Measurements from ENCODE around the gene PLCB1. TPM values are rescaled to one million over a fixed set of nuclear protein-coding genes. Genes with fewer than 3 reads are reported as not detected.

PLCB1 gene
- total RNA-seq, 1 experiment from 2014 or later, result 16.0 TPM

DNA sequence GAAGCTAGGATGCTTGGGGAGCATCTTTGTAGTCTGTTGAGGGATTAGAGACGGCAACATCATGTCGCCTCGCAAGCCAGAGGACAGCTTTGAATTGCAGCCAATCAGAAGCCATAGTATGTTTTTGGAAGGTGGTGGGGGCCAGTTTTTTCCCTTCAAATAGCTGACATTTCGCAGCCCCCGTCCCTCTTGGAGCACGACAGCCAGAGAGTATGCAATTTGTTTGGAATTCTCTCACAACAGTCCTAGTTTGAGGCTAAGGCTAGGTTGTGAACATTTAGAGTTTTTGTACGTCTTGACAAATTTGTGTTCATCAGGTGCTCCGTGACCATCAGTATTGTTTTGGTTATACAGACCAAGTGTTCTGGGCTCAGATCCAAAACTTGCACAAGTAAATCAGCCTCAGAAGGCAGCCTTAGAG is 83.3 kb downstream of the PLCB1 start:
- Histone ChIP-seq H3K36me3 (no peaks in the 10 kb centered on the region), H3K27me3 (no peaks in the 10 kb centered on the region), H3K4me3 (no peak overlapping the region), H3K9me3 (0 out of 2 replicates have a peak, but pooled peaks cover 3% of the 10 kb centered on the region)
- no peak for DNase-seq

DNA sequence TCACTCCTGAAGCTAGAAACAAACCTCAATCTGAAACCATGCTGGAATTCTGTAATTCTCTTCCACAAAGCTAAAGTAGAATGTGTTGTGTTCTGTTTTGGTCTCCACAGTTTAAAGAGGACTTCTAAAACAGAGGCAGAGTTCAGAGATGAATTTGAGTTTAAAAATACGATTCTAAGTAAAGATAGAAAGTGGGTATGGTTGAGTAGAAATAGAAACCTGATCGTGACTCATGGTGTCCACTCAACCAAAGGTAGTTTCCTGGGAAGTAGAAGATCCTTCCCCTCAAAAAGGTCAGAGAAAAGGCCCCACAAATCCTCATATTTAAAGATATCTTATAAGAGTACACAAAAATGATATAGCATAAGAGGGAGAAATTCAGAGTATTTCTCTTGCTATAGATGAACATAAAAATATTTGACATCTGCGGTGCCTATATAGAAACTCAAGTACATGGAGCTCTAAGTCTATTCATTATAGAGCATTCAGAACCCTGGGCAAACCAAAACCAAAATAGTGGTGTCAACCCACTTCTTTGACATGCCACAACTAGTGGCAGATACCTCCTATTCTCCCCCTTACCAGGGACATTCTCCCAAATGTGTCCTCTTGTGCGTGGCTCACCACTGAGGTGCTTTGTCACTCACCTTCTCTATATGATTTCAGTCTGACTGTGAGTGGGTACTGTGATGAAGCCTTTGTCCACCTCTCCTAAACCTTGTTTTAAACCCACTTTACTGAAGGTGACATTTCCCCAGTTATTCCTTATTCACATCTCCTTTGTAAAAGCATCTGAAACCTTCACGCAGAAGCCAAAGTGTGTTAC is 84.5 kb downstream of the PLCB1 start:
- H3K9me3 ChIP-seq, result 0 out of 2 replicates have a peak, but pooled peaks cover 3% of the 10 kb centered on the region
- no peaks in the 10 kb centered on the region for H3K27me3 ChIP-seq
- DNase-seq, result no peak
- H3K4me3 ChIP-seq, result no peak overlapping the region
- H3K36me3 ChIP-seq, result no peaks in the 10 kb centered on the region

DNA sequence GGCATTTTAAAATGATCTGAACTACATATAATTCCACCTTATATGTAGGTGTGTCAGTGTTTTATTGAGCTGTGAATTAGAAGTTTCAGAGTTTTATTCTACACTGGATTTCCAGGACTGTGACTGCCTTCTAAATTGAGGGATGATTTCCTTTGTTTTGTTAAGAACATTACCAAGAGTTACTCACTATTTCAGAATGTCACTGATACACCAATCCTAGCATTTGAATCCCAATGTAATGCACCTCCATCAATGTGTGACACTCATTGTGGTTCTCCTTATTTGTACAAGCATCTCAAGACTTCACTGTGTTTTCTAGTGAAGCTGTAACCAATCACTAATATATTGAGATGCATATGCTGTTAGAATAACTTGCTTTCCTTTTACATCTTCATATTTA is 86.8 kb downstream of the PLCB1 start:
- no peaks in the 10 kb centered on the region for H3K36me3 ChIP-seq
- DNase-seq, result no peak
- peaks cover 9% of the 10 kb centered on the region; the same call in 1 of the 2 replicates for H3K9me3 ChIP-seq
- no peaks in the 10 kb centered on the region for H3K27me3 ChIP-seq
- H3K4me3 ChIP-seq, result no peak overlapping the region

DNA sequence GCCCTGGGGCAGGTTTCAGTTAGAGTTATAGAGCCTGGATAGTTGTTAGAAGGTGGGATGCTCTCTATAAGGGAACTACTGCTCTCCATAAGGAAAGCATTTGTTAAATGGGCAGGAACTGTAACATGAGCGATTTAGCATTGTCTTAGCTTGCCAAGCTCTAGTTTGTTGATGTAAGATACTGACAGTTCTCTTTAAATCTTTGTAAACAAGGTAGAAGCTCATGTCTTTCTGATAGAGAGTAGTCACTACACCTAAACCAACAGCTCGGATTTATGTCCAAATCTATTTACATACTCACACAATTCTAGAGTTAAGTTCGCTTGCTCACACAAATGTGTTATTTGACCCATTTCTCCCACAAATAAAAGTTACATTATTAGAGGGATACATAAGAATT is 87.3 kb downstream of the PLCB1 start:
- H3K9me3 ChIP-seq, result peaks cover 9% of the 10 kb centered on the region; the same call in 1 of the 2 replicates
- DNase-seq, result no peak
- no peaks in the 10 kb centered on the region for H3K27me3 ChIP-seq
- no peaks in the 10 kb centered on the region for H3K36me3 ChIP-seq
- no peak overlapping the region for H3K4me3 ChIP-seq

DNA sequence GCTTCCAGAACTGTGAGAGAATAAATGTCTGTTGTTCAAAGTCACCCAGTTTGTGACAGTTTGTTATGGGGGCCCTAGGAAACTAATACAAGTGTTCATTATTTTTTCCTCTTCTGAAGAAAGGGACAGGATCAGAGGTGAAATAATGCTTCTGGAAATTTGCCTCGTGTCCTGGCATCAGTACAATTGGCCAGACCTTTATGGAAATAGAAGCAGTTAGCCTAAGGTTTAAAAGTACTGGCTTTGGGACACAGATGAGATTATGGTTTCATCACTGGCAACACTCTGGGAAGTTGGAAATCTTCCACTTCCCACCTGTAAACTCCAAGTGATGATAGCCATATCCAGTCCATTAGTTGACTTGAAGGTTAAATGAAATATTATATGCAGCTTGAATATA is 88.7 kb downstream of the PLCB1 start:
- no peaks in the 10 kb centered on the region for H3K27me3 ChIP-seq
- H3K36me3 ChIP-seq, result no peaks in the 10 kb centered on the region
- no peak overlapping the region for H3K4me3 ChIP-seq
- no peak for DNase-seq
- peaks cover 9% of the 10 kb centered on the region; the same call in 1 of the 2 replicates for H3K9me3 ChIP-seq

DNA sequence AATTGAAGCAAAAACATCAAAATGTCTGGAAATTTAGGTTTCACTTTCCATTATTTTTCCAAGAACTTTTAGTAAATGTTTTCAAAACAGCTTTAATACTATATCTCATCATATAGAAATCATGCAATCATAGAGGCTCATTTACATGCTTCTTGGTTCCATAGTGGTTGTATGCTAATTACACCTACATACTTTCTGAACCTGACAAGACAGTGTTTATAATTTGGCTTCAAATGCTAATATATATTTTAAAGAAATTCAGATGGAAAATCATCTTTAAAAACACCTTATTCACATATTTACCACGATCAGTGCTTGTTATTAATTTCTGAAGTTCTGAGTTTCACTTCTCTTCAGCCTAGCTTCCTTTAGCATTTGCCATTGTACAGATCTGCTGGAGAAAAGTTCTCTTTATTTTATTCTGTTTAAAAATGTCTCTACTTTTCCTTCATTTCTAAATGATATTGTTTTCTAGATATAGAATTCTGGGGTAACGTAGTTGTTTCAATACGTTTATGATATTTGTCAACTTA is 89.9 kb downstream of the PLCB1 start:
- no peak for DNase-seq
- no peaks in the 10 kb centered on the region for H3K27me3 ChIP-seq
- H3K4me3 ChIP-seq, result no peak overlapping the region
- H3K9me3 ChIP-seq, result peaks cover 9% of the 10 kb centered on the region; the same call in 1 of the 2 replicates
- H3K36me3 ChIP-seq, result no peaks in the 10 kb centered on the region

DNA sequence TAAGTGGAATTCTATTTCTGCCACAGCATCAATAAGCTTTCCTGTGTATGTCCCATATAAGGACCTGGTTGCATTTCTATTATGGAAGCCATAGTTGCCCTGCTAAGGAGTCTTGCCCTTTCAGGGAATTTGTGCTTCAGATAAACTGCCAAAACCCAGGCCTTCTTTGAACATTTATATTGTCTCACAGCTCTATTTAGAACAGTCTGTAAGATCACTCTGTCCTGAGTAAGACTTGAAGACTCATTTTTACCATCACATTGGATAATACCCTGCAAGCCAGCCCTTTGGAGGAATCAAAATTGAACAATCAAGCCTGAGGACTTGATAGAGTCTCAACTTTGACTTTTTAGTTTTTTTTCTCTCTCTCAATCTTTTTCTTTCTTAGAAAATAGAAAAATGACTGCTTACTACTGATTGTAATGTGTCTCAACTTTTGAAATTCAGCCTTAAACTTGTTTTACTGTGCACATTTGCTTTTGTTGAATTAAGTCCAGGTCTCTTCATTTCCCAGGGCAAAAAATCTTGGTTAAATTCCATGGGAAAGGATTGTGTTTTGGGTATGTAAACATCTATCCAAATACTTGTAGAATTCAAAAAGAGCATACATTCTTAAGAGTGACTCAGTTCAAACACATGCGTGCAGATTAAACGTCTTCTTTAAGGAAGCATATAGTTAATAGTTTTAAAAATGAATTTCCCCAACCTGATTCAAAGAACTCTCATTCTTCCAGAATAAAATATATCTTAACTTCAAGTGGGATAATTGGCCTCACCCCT is 91.2 kb downstream of the PLCB1 start:
- no peaks in the 10 kb centered on the region for H3K36me3 ChIP-seq
- DNase-seq, result no peak
- no peaks in the 10 kb centered on the region for H3K27me3 ChIP-seq
- H3K4me3 ChIP-seq, result peak overlapping the region; percentile 3; the same call in 1 of the 2 replicates
- H3K9me3 ChIP-seq, result peaks cover 6% of the 10 kb centered on the region; the same call in 1 of the 2 replicates

DNA sequence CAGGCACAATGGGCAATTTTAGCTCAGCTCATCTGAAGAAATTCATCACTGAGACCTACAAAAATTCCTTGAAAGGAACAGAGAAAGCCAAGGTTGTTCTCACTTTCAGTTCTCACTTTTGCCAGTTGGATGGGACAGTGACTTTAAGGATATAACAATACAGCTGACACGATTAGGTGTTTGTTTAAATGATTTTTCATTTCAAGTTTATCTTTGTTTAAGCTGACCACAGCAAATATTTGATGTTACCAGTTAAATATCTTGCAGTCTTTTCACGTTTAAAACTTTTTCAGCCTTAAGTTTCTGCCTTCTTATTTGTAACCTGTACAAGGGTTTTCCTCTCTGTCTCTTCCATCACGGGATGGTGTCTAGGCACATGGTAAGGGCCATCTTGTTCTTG is 93.6 kb downstream of the PLCB1 start:
- no peak for DNase-seq
- Histone ChIP-seq H3K27me3 (no peaks in the 10 kb centered on the region), H3K9me3 (peaks cover 6% of the 10 kb centered on the region; the same call in 1 of the 2 replicates), H3K36me3 (no peaks in the 10 kb centered on the region), H3K4me3 (no peak overlapping the region)

DNA sequence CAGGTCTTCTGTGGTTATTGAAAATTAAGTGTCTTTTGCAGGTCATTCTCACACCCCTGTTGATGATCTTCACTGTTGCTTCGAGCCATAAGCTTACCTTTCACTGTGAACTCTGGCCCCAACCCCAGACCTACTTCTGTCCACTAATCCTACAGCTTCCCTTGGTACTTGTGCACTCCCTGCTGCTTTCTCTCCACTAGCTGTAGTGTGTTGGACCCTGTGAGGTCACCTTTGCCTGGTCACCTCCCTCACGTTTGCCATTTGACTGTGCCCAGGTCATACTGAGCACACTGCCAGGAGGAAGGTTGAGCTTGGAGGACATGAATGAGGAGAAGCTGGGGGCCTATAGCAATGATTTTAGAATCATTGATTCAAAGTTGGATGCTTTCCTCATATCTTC is 94.0 kb downstream of the PLCB1 start:
- Histone ChIP-seq H3K9me3 (peaks cover 6% of the 10 kb centered on the region; the same call in 1 of the 2 replicates), H3K27me3 (no peaks in the 10 kb centered on the region), H3K36me3 (no peaks in the 10 kb centered on the region), H3K4me3 (no peak overlapping the region)
- DNase-seq, result no peak

DNA sequence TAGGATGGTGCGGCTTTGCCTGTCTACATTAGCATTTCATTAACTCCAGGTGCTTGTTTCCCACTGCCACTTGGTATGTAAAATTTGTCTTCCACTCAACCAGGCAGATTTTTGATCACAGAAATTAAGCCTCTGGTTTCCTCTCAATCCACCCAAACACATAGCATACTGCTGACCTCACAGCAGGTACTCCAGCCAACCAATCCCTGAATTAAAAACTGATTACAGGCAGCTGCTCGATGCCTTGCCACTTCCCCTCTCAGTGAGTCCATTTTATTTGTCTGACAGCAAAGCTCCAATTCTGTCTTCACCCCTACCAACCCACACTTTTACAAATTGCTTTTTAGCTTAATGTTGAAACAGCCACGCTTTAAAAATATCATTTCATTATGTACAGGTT is 95.2 kb downstream of the PLCB1 start:
- H3K27me3 ChIP-seq, result no peaks in the 10 kb centered on the region
- no peaks in the 10 kb centered on the region for H3K36me3 ChIP-seq
- H3K4me3 ChIP-seq, result no peak overlapping the region
- peak; percentile 18 for DNase-seq
- peaks cover 2% of the 10 kb centered on the region; the same call in 1 of the 2 replicates for H3K9me3 ChIP-seq

DNA sequence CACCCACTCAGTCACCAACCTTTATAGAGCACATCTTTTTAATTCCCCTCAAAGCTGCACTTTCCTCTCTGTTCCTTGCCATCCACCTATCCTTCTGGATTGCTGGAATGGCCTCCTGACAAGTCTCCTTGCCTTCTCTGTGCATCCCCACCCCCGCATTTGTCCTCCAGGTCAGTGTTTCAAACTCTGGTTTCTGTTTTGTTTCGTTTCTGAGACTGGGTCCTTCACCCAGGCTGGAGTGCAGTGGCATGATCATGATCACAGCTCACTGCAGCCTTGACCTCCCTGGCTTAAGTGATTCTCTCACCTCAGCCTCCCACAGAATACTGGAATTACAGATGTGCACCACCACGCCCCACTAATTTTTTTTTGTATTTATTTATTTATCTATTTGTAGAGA is 96.2 kb downstream of the PLCB1 start:
- Histone ChIP-seq H3K9me3 (no peaks in the 10 kb centered on the region), H3K27me3 (no peaks in the 10 kb centered on the region), H3K4me3 (no peak overlapping the region), H3K36me3 (no peaks in the 10 kb centered on the region)
- no peak for DNase-seq

DNA sequence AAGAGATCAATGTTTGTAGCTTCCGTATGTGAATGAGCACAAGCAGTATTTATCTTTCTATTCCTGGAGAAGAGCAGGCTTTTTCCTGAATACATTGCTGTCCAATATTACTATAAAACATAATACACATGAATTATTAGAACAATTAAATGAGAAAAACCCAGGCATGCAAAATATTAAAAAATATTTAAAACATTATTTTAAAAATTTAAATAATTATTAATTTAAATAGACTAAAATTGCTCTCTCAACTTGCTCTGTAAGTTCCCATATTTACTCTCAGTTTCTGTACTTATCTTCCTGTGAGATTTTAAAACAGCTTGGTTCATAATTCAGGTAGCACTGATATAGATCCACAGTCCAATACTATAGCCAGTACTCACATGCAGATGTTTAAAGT is 97.0 kb downstream of the PLCB1 start:
- Histone ChIP-seq H3K36me3 (no peaks in the 10 kb centered on the region), H3K9me3 (no peaks in the 10 kb centered on the region), H3K4me3 (no peak overlapping the region), H3K27me3 (no peaks in the 10 kb centered on the region)
- DNase-seq, result no peak

DNA sequence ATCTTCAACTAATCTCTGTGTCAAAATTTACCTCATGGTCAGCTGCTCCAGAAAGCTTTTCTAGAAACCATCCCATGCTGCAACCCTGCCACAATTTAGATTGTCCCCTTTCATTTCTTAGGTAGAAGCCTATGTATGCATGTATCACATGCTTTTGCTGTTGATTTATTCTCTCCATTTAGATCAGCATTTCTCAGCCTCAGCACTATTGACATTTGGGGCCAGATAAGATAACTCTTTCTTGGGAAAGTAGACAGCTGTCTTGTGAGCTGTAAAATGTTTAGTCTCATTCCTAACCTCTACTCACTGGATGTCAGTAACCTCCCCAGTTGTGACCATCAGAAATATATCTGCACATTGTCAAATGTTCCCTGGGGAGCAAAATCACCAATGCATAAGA is 99.0 kb downstream of the PLCB1 start:
- Histone ChIP-seq H3K4me3 (no peak overlapping the region), H3K9me3 (no peaks in the 10 kb centered on the region), H3K36me3 (no peaks in the 10 kb centered on the region), H3K27me3 (no peaks in the 10 kb centered on the region)
- DNase-seq, result no peak

DNA sequence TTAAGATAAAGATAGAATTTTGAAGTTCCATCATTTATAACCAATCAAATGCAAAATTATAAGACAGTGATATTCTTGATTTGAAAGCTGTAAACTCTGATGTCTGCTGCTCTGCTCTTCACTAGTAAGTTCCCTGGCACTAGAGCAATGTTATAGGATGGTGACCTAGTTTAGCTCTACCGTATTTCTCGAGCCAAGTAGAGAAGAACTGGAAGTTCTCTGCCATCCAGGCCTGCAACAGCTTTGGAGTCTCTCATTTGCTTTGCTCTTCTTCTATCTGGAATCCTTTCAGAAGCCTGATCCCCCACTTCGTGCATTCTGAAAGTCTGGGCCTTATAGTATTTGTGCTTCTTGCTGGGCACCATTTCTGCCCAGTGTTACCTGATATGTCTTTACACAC is 100.3 kb downstream of the PLCB1 start:
- DNase-seq, result no peak
- no peaks in the 10 kb centered on the region for H3K27me3 ChIP-seq
- no peak overlapping the region for H3K4me3 ChIP-seq
- no peaks in the 10 kb centered on the region for H3K9me3 ChIP-seq
- H3K36me3 ChIP-seq, result no peaks in the 10 kb centered on the region

DNA sequence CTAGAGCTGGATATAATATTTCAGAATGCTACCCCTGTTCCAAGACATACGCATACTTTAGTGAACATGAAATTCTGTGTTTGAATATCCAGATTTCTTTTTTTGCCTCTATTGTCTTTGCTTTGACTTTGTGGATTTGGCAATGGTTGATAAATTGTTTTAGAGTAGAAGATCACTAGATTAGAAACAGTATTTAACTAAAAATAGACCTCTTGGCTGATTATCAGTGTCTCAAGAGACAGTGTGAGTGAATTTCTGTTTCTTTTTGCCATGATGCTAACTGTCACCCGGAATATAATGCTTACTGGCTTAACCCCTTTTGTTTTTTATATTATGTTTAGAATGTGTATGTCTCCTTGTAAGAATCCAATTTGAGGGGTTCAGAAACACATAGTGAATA is 102.5 kb downstream of the PLCB1 start:
- no peak for DNase-seq
- Histone ChIP-seq H3K36me3 (no peaks in the 10 kb centered on the region), H3K9me3 (no peaks in the 10 kb centered on the region), H3K4me3 (no peak overlapping the region), H3K27me3 (no peaks in the 10 kb centered on the region)

DNA sequence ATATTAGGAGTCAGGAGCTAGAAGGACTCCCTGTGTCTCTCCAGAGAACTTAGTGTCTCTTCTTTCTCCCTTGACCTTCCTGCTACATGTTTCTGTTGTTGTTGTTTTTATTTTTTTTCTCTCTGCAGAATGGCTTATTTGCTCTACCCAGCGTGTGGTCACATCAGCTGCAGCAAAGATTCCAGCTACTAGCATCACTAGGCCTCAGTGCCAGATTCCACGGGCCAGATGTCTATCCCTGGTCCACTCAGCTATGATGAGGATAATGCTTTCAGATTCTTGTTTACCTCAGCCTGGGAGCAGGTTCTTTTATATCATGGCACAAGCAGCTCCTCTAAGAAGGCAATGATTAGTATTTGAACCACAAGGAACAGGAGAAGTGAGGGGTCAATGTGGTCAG is 110.0 kb downstream of the PLCB1 start:
- no peak for DNase-seq
- Histone ChIP-seq H3K9me3 (no peaks in the 10 kb centered on the region), H3K27me3 (no peaks in the 10 kb centered on the region), H3K4me3 (no peak overlapping the region), H3K36me3 (no peaks in the 10 kb centered on the region)

Measured in MG63 (cell line).